Thymus (tissue), 11 donors: ENCODE data around the gene ADD1. TPM values are rescaled to one million over a fixed set of nuclear protein-coding genes. Genes with fewer than 3 reads are reported as not detected.

ENCODE experiments used
- DNase-seq, 9 donors: peaks; one replicate each; pipeline ENCODE4 v3.0.0-alpha.2; 2013; ENCODE audit warnings: low spot score in 9 of 9, low read depth in 6 of 9, missing footprints in 1 of 9
- H3K27ac ChIP-seq, 2 donors: one replicate each; pipeline ENCODE4 v1.5.1; 2013; ENCODE audit warnings: control low read depth in 1 of 2, low read depth in 1 of 2, low read length in 1 of 2, mild to moderate bottlenecking in 1 of 2, moderate library complexity in 1 of 2
- H3K27me3 ChIP-seq, 2 donors: one replicate each; pipeline ENCODE4 v1.5.1; 2013; ENCODE audit warnings: low read length in 1 of 2; ENCODE audit not compliant: control insufficient read depth in 2 of 2, insufficient read depth in 1 of 2
- H3K36me3 ChIP-seq, 2 donors: one replicate each; pipeline ENCODE4 v1.5.1; 2013; ENCODE audit warnings: low read length in 1 of 2, mild to moderate bottlenecking in 1 of 2, moderate library complexity in 1 of 2; ENCODE audit not compliant: control insufficient read depth in 2 of 2, insufficient read depth in 2 of 2
- H3K4me1 ChIP-seq, 2 donors: one replicate each; pipeline ENCODE4 v1.5.1; 2013; ENCODE audit warnings: low read length in 2 of 2; ENCODE audit not compliant: control insufficient read depth in 2 of 2, insufficient read depth in 2 of 2
- H3K4me3 ChIP-seq, 2 donors: one replicate each; pipeline ENCODE4 v1.5.1; 2013; ENCODE audit warnings: low read length in 2 of 2, control low read depth in 1 of 2, mild to moderate bottlenecking in 1 of 2
- H3K9me3 ChIP-seq, 2 donors: one replicate each; pipeline ENCODE4 v1.5.1; 2013; ENCODE audit warnings: low read length in 1 of 2, mild to moderate bottlenecking in 1 of 2; ENCODE audit not compliant: control insufficient read depth in 2 of 2, insufficient read depth in 1 of 2
- WGBS: extraction: QIAGEN DNeasy Blood & Tissue Kit; methylation state at CpG from one replicate; pipeline ENCODE4 v1.1.7; 2013; 5-methylcytosine and 5-hydroxymethylcytosine counted together
- polyA plus RNA-seq: library from polyadenylated mRNA; stranded (reverse); fragments of 200-250 nt; gene quantifications from one replicate; pipeline ENCODE4 v1.2.3, GENCODE V29; 2013
- total RNA-seq: library from RNA; stranded (reverse); fragments of 120-200 nt; gene quantifications from one replicate; pipeline ENCODE4 v1.2.4, GENCODE V29; 2013
- donor health status: healthy.

Gene ADD1
- total and polyA plus RNA-seq, 2 donors, result 103 to 247 TPM

GRCh38 chr4:2886622-2887021 is 43.0 kb downstream of the ADD1 start:
- no peak overlapping the region for H3K4me3 ChIP-seq
- no peak overlapping the region for H3K27ac ChIP-seq
- peaks cover 41 to 48% of the 10 kb centered on the region in 2 donors for H3K36me3 ChIP-seq
- 98% methylated on average over 6 of the region's 6 CpGs for WGBS
- no peaks in the 10 kb centered on the region for H3K27me3 ChIP-seq
- no peaks in the 10 kb centered on the region for H3K4me1 ChIP-seq
- DNase-seq, result no peak
- no peaks in the 10 kb centered on the region for H3K9me3 ChIP-seq

DNA sequence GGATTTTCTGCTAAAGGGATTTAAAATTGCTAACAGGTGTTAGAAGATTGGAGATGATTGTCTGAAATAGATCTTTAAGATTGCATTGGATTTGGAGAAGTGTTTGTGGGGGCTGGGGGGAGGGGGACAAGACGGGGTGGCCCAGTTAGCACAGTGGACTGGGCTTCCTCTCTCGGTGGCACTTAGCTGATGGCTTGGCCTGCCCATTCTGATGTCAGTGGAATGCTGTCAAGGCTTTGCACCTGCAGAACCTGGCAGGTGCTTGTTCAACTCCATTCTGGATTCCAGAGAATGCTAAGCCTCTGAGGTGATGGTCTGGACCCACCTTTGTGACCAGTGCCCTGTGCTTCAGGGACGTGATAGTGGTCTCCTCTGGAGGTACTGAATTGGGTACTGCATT is 43.7 kb downstream of the ADD1 start:
- Histone ChIP-seq H3K4me3 (no peak overlapping the region), H3K27me3 (no peaks in the 10 kb centered on the region), H3K36me3 (peaks cover 36 to 45% of the 10 kb centered on the region in 2 donors), H3K9me3 (no peaks in the 10 kb centered on the region), H3K27ac (no peak overlapping the region), H3K4me1 (no peaks in the 10 kb centered on the region)
- no peak for DNase-seq
- 98% methylated on average over 3 of the region's 3 CpGs for WGBS

- Histone ChIP-seq H3K27me3 (no peaks in the 10 kb centered on the region), H3K4me3 (no peak overlapping the region), H3K36me3 (peaks cover 33 to 45% of the 10 kb centered on the region in 2 donors), H3K27ac (no peak overlapping the region), H3K4me1 (no peaks in the 10 kb centered on the region), H3K9me3 (no peaks in the 10 kb centered on the region)
- 99% methylated on average over 3 of the region's 3 CpGs for WGBS
- no peak for DNase-seq
Observed at GRCh38 chr4:2888886-2889285, 45.2 kb downstream of the ADD1 start.

DNA sequence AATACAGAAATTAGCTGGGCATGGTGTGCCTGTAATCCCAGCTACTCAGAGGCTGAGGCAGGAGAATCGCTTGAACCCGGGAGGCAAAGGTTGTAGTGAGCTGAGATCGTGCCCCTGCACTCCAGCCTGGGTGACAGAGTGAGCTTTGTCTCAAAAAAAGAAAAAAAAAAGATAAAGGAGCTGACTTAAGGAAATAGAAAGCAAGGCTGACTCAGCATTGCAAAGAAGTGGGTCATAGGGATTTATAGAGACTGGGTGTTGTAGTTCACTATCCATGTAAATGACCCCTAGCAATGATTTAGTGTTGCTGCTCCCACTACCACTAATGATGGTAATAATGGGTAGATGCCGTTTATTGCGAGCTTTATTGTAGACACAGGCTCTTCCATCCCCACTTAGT is 47.6 kb downstream of the ADD1 start:
- DNase-seq, result no peak
- Histone ChIP-seq H3K4me3 (no peak overlapping the region), H3K36me3 (peaks cover 42 to 44% of the 10 kb centered on the region in 2 donors), H3K27ac (no peak overlapping the region), H3K4me1 (no peaks in the 10 kb centered on the region), H3K27me3 (no peaks in the 10 kb centered on the region), H3K9me3 (no peaks in the 10 kb centered on the region)
- WGBS, result 96% methylated on average over 5 of the region's 5 CpGs

DNA sequence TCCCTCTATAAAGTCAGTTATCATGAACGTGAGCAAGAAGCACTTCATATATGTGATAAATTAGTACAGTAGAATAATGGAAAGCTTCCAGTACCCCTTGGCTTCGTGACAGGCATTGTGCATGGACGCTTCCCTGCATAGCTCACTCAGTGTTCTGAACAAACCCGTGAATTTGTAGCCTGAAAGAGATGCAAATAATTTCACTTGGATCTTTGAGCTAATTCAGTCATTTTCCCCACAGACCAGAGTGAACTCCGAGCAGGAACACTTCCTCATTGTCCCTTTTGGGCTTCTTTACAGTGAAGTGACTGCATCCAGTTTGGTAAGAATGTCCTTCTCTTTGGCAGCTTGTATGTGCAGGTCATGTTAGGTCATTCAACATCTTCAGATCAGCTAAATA is 50.1 kb downstream of the ADD1 start:
- Histone ChIP-seq H3K27ac (no peak overlapping the region), H3K27me3 (no peaks in the 10 kb centered on the region), H3K4me3 (no peak overlapping the region), H3K4me1 (no peaks in the 10 kb centered on the region), H3K36me3 (peaks cover 44 to 55% of the 10 kb centered on the region in 2 donors), H3K9me3 (no peaks in the 10 kb centered on the region)
- WGBS, result 94% methylated on average over 5 of the region's 5 CpGs
- no peak for DNase-seq

DNA sequence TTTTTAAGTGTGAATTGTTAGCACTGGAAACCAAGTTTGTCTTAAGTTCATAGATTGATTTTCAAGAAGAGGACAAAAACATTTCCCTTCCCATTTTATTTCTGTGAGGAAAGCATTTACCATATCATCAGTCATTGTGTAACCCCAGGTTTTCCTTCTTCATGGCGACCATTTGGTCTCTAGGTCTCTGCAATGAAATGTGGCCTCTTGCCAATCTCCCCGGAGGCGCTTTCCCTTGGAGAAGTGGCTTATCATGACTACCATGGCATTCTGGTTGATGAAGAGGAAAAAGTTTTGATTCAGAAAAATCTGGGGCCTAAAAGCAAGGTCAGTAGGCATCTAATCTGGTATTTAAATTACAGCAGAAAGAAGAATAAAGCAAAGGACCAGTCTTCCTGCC is 54.4 kb downstream of the ADD1 start:
- Histone ChIP-seq H3K4me3 (no peak overlapping the region), H3K27ac (no peak overlapping the region), H3K4me1 (no peaks in the 10 kb centered on the region), H3K36me3 (peaks cover 64 to 83% of the 10 kb centered on the region in 2 donors), H3K9me3 (no peaks in the 10 kb centered on the region), H3K27me3 (no peaks in the 10 kb centered on the region)
- DNase-seq, result no peak
- 98% methylated on average over 3 of the region's 3 CpGs for WGBS

DNA sequence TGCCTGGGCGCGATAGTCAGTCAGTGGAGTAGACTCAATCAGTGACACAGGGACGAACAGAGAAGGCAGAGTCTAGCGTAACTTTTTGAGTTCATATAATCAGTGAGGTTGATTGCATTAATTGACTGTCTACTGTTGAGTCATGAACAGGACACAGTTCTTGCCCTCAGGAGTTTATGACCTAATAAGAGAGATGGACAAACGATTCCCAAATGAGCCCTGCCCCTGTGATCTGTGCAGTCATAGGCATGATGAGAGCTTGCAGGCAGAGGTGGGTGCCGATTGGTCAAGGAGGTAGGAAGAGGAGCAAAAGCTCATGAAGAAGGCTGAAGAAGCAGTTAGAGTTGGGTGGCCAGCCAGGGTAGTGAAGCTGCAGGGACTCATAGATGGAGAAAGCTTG is 57.1 kb downstream of the ADD1 start:
- WGBS, result 97% methylated on average over 6 of the region's 6 CpGs
- H3K27ac ChIP-seq, result no peak overlapping the region
- no peak overlapping the region for H3K4me3 ChIP-seq
- no peaks in the 10 kb centered on the region for H3K9me3 ChIP-seq
- DNase-seq, result no peak
- no peaks in the 10 kb centered on the region for H3K4me1 ChIP-seq
- H3K36me3 ChIP-seq, result peaks cover 70 to 86% of the 10 kb centered on the region in 2 donors
- no peaks in the 10 kb centered on the region for H3K27me3 ChIP-seq

GRCh38 chr4:2901186-2901585 is 57.5 kb downstream of the ADD1 start:
- no peak for DNase-seq
- 97% methylated on average over 3 of the region's 3 CpGs for WGBS
- peaks cover 70 to 87% of the 10 kb centered on the region in 2 donors for H3K36me3 ChIP-seq

GRCh38 chr4:2902126-2902525 is 58.5 kb downstream of the ADD1 start:
- Histone ChIP-seq H3K27ac (no peak overlapping the region), H3K9me3 (no peaks in the 10 kb centered on the region), H3K36me3 (peaks cover 78 to 88% of the 10 kb centered on the region in 2 donors), H3K27me3 (no peaks in the 10 kb centered on the region), H3K4me3 (no peak overlapping the region), H3K4me1 (no peaks in the 10 kb centered on the region)
- 92% methylated on average over 2 of the region's 2 CpGs for WGBS
- DNase-seq, result no peak

More at GRCh38 chr4:2901186-2901585, 57.5 kb downstream of the ADD1 start:
- H3K4me3 ChIP-seq, result no peak overlapping the region
- no peaks in the 10 kb centered on the region for H3K4me1 ChIP-seq
- no peaks in the 10 kb centered on the region for H3K9me3 ChIP-seq
- no peaks in the 10 kb centered on the region for H3K27me3 ChIP-seq
- no peak overlapping the region for H3K27ac ChIP-seq

DNA sequence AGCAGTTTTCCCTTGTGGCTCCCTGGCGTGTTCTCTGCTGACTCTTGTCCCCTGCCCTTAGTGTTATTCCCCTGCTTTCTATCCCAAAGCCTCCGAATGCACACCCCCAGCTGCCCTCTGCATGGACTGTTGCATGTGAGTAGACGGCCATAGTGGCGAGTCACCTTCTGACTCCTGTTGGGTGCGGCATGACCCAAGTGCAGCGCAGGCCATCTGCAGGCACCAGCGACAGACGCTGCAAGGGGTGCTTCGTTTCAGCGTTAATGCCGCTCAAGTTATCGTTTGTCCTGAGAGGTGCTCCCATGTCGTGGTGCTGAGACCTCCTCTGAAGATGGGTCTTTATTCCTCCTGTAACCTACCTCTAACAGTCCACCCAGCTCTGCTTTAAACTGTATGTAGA is 61.9 kb downstream of the ADD1 start:
- Histone ChIP-seq H3K27me3 (no peaks in the 10 kb centered on the region), H3K4me3 (no peak overlapping the region), H3K9me3 (no peaks in the 10 kb centered on the region), H3K27ac (no peak overlapping the region), H3K36me3 (peaks cover 81 to 90% of the 10 kb centered on the region in 2 donors), H3K4me1 (no peaks in the 10 kb centered on the region)
- WGBS, result 97% methylated on average over 13 of the region's 13 CpGs
- no peak for DNase-seq
